Astrocyte of the spinal cord (primary cell): ENCODE results near the gene GCNA.
A peak's percentile ranks its signal among the peaks of the same experiment; 100 is the strongest.
"Not testable (repeated sequence)": the region's sequence is repeated elsewhere in the genome, so short reads cannot be mapped to it uniquely, and the experiment has no call there.

Source experiments
- DNase-seq: peaks from one replicate; pipeline ENCODE4 v3.0.0; 2011; ENCODE audit warnings: low read depth, low spot score
- H3K4me3 ChIP-seq: 2 replicates; pipeline ENCODE4 v1.5.1; 2011; ENCODE audit warnings: low read depth, mild to moderate bottlenecking, low read length, moderate library complexity
- CTCF ChIP-seq: IDR thresholded peaks from 2 replicates; pipeline ENCODE4 v1.5.1; 2012; ENCODE audit warnings: low read depth, mild to moderate bottlenecking, low read length, inconsistent platforms
- in situ Hi-C: cut with HindIII; loops from 2 replicates; pipeline ENCODE4 v1.10.0; 2017; ENCODE audit warnings: low sequenced_read_pairs

The GCNA gene

GRCh38 chrX:71579136-71579989 is 1.1 kb downstream of the GCNA start:
- DNase-seq = no peak
- H3K4me3 ChIP-seq = no peak overlapping the region
- in situ Hi-C loops = no loop called here
- no peak for TF ChIP-seq CTCF

GRCh38 chrX:71579990-71580380 is 1.7 kb downstream of the GCNA start:
- TF ChIP-seq CTCF = no peak
- DNase-seq = no peak
- in situ Hi-C loops = no loop called here
- H3K4me3 ChIP-seq = no peak overlapping the region

- DNase-seq = no peak
- H3K4me3 ChIP-seq = no peak overlapping the region
- TF ChIP-seq CTCF = no peak
- in situ Hi-C loops = no loop called here
Observed at GRCh38 chrX:71581210-71581609, 3.0 kb downstream of the GCNA start.

GRCh38 chrX:71586929-71587328 is 8.7 kb downstream of the GCNA start:
- in situ Hi-C loops = no loop called here
- no peak overlapping the region for H3K4me3 ChIP-seq
- TF ChIP-seq CTCF = no peak
- no peak for DNase-seq

DNA sequence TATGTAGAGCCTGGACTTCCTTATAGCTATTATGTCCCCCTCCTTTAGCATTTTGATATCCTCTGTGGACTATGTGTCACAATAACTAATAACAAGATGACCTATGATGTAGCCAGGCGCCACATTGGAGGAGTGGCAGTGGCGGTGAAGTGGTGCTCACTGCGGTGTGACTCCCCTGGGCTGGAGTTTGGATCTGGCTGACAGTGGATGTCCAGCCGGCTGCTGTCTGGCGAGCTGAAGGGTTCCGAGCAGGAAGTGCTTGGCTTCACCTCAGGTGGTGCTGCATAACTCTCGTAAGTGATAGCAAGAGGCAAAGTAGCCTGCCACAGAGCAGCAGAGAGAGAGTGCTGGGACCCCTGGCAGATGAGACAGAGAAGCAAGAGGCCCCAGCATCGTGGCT is 15.0 kb downstream of the GCNA start:
- H3K4me3 ChIP-seq, DNase-seq, in situ Hi-C loops: not testable (repeated sequence)

DNA sequence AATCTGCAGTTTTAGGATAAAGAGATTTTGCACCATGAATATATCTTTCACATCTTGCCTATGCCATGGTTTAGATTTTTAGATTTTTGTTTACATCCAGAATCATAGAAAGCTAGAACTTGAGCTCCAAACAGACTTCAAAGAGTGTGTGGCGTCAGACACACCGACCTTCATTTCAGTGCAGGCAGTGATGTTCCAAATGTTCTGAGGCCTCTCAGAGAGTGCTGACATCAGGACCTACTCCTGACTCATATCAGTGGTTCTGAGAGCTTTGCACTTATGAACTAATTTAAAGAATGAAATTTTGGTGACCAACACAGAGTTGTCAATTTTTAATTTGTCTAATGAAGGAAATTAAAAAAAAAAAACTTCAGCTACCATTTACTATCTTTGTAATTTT is 21.7 kb downstream of the GCNA start:
- no peak overlapping the region for H3K4me3 ChIP-seq
- in situ Hi-C loops = no loop called here
- no peak for DNase-seq
- no peak for TF ChIP-seq CTCF

GRCh38 chrX:71603618-71604017 is 25.4 kb downstream of the GCNA start:
- peak; percentile 5 for DNase-seq
- in situ Hi-C loops = no loop called here
- TF ChIP-seq CTCF = no peak
- no peak overlapping the region for H3K4me3 ChIP-seq
